ENCODE measurements around the gene KIAA0040. TPM values are rescaled to one million over a fixed set of nuclear protein-coding genes. Genes with fewer than 3 reads are reported as not detected.
A peak's percentile ranks its signal among the peaks of the same experiment; 100 is the strongest.

The KIAA0040 gene
- 5.0 and 5.2 TPM in 2 replicates for total RNA-seq (2021)
- long read RNA-seq, full-length matches to known transcripts: 7 of 9 reads
- long read RNA-seq, partial matches to known transcripts: 0 of 9 reads
- long read RNA-seq, other reads (novel, unspliced or antisense): 2 of 9 reads

- H3K4me2 ChIP-seq (ENCODE audit: insufficient read depth, insufficient read length, low read length): peak within 1 kb of the TSS; percentile 66
- H2BK20ac ChIP-seq (ENCODE audit: low read depth, low read length, poor library complexity, severe bottlenecking): no peak within 1 kb of the TSS
- H3K9me3 ChIP-seq (ENCODE audit: control insufficient read depth, low read depth, low read length): no peaks in the 10 kb centered on the region
- no peak within 1 kb of the TSS for H4K91ac ChIP-seq (ENCODE audit: insufficient read length, low read depth, low read length)
- H2AK5ac ChIP-seq (ENCODE audit: insufficient read length, low read length): no peak within 1 kb of the TSS
- no peak within 1 kb of the TSS for H3T11ph ChIP-seq (ENCODE audit: low read length)
- no peak within 1 kb of the TSS for H2BK15ac ChIP-seq (ENCODE audit: low read depth, low read length)
- H3K23ac ChIP-seq (ENCODE audit: insufficient read length, low read depth, low read length): no peak within 1 kb of the TSS
- no peak within 1 kb of the TSS for H3K18ac ChIP-seq (ENCODE audit: insufficient read length, low read depth, low read length)
- no peak within 1 kb of the TSS for H4K5ac ChIP-seq (ENCODE audit: insufficient read length, low read depth, low read length)
- H3K4me1 ChIP-seq (ENCODE audit: insufficient read depth, low read length): no peaks in the 10 kb centered on the region
- H4K20me1 ChIP-seq (ENCODE audit: control insufficient read depth, insufficient read depth, insufficient read length): no peaks in the 10 kb centered on the region
- WGBS (ENCODE audit: extremely low coverage, insufficient read length, low lambda C conversion rate): no CpG with 5 or more reads among the region's 62 CpGs
- no peak within 1 kb of the TSS for H4K8ac ChIP-seq (replicated peaks; ENCODE audit: insufficient read length, low read depth, low read length)
- TF ChIP-seq CTCF (conservative IDR thresholded peaks at IDR 0.05): peak; percentile 38
- Mint-ChIP-seq H3K27me3 (ENCODE audit: low read depth) (peaks cover 32% of the 10 kb centered on the region), H3K4me3 (peak within 1 kb of the TSS; percentile 77 to 92), H3K36me3 (ENCODE audit: insufficient read depth in 1 of 3, low read depth in 3 of 3) (no peaks in the 10 kb centered on the region), H3K4me1 (peaks cover 8 to 11% of the 10 kb centered on the region in 2 experiments; a peak in 3 of 4 replicates), H3K27ac (peak within 1 kb of the TSS in 2 of 3 experiments; percentile 2 to 81; a peak in 4 of 7 replicates), H3K9me3 (no peaks in the 10 kb centered on the region)
- peak; percentile 83 for DNase-seq
- H2BK12ac ChIP-seq (ENCODE audit: insufficient read length, low read depth, low read length): no peak within 1 kb of the TSS
- H3K9ac ChIP-seq (ENCODE audit: extremely low read depth, insufficient read length, low read length): peak within 1 kb of the TSS; percentile 60
- peaks cover 2% of the 10 kb centered on the region; the same call in 1 of the 2 replicates for H3K27me3 ChIP-seq (ENCODE audit: insufficient read depth, low read length)
- no peak within 1 kb of the TSS for H2BK5ac ChIP-seq (ENCODE audit: insufficient read length, low read length)
- no peaks in the 10 kb centered on the region for H3K79me2 ChIP-seq (ENCODE audit: insufficient read depth, low read length)
- no peak within 1 kb of the TSS for H3K56ac ChIP-seq (ENCODE audit: insufficient read length, low read depth, low read length)
- H3K14ac ChIP-seq (ENCODE audit: insufficient read depth, low read length): no peak within 1 kb of the TSS; the same call in 1 of the 2 replicates
- no peak within 1 kb of the TSS for H3K4ac ChIP-seq (ENCODE audit: low read depth, low read length)
- no peak within 1 kb of the TSS for H3K27ac ChIP-seq (ENCODE audit: insufficient read length, low read depth, low read length)
- peak within 1 kb of the TSS; percentile 14 for H2AFZ ChIP-seq (ENCODE audit: low read length)
- peaks cover 18% of the 10 kb centered on the region for H3K23me2 ChIP-seq (ENCODE audit: insufficient read length, low read depth, low read length, poor library complexity, severe bottlenecking)
- no peak within 1 kb of the TSS for H2BK120ac ChIP-seq (ENCODE audit: low read depth, low read length, poor library complexity, severe bottlenecking)
- no peaks in the 10 kb centered on the region for H3K79me1 ChIP-seq (ENCODE audit: insufficient read depth, low read depth, low read length, poor library complexity, severe bottlenecking)
Measured at GRCh38 chr1:175192630-175193526, at the start of gene KIAA0040. KIAA0040 (minus strand) TSS chr1:175192776; CDS start chr1:175161013, 31,763 bp downstream.

Measured in H9 (cell line).